Karpas-422 (cell line): Measurements from ENCODE around the gene MYO19. TPM values are rescaled to one million over a fixed set of nuclear protein-coding genes. Genes with fewer than 3 reads are reported as not detected.

Source experiments
- small RNA-seq: library from RNA; depleted of rRNA; stranded (forward); fragments of <200 nt; gene quantifications from one replicate; pipeline ENCODE3, GENCODE V24; 2014
- total RNA-seq: library from RNA; depleted of rRNA; stranded (reverse); fragments of >200 nt; shearing (Covaris generic); gene quantifications from 2 replicates; pipeline ENCODE4 v1.2.3, GENCODE V29; 2014; ENCODE audit warnings: low replicate concordance; rRNA removed

The MYO19 gene
- total RNA-seq, 1 experiment from 2014 or later: 50.6 TPM

Small RNAs within 50 kb of the gene (small RNA-seq; reads per million reads assigned to genes)
- not detected for gene RNA5SP439

Other genes starting within 250 kb of the MYO19 start
- not detected in 2 replicates for gene TBC1D3G, start 211.0 kb downstream of the MYO19 start, total RNA-seq
- not detected in 2 replicates for gene TBC1D3H, start 146.4 kb downstream of the MYO19 start, total RNA-seq
- gene ZNHIT3, start 48.2 kb downstream of the MYO19 start, total RNA-seq: 34.0 and 72.1 TPM in 2 replicates
- gene PIGW, start 119 bp upstream of the MYO19 start, total RNA-seq: 3.9 and 6.7 TPM in 2 replicates
- gene GGNBP2, start 10.1 kb upstream of the MYO19 start, total RNA-seq: 41.7 and 49.5 TPM in 2 replicates
- gene DHRS11, start 57.0 kb upstream of the MYO19 start, total RNA-seq: 13.6 and 33.8 TPM in 2 replicates
- 11.7 and 18.0 TPM in 2 replicates for gene MRM1, start 66.7 kb upstream of the MYO19 start, total RNA-seq